ENCODE results near the gene POLR2L.

The POLR2L gene

DNA sequence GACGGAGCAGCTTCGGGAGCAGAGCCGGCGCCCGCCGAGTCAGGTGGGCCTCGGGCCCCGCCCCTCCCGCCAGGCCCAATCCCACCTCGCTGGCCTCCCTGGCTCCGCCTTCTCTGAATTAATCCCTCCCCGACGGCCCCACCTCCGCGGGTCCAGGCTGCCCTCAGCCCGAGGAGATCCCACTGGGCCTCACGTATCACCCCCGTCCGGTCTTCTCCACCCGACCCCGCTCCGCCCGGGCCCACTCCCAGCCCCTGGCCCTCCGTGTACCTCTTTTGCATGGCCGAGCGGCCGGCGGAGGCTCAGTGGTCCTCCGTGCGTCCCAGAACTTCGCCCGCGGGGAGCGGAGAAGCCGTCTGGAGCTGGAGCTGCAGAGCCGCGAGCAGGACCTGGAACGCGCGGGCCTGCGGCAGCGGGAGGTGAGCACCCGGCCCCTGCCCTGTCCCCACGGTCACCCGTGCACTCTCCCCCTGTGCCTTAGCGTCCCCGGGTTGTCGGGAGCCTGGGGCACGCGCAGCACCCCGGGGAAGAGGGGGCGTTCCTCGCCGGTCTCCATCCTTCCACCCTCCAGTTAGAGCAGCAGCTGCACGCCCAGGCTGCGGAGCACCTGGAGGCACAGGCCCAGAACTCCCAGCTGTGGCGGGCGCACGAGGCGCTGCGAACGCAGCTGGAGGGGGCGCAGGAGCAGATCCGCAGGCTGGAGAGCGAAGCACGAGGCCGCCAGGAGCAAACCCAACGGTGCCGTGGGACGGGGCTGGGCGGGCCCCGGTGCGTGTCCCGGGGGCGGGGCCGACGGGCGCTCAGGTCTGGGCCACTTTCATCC is 11.8 kb downstream of the POLR2L start:
- Mint-ChIP-seq H3K27ac (no peak overlapping the region), H3K4me1 (peaks cover 65% of the 10 kb centered on the region), H3K9me3 (no peaks in the 10 kb centered on the region), H3K4me3 (peak overlapping the region; percentile 79), H3K27me3 (peaks cover 23% of the 10 kb centered on the region), H3K36me3 (peaks cover 1% of the 10 kb centered on the region)
- ATAC-seq: peak; percentile 75

DNA sequence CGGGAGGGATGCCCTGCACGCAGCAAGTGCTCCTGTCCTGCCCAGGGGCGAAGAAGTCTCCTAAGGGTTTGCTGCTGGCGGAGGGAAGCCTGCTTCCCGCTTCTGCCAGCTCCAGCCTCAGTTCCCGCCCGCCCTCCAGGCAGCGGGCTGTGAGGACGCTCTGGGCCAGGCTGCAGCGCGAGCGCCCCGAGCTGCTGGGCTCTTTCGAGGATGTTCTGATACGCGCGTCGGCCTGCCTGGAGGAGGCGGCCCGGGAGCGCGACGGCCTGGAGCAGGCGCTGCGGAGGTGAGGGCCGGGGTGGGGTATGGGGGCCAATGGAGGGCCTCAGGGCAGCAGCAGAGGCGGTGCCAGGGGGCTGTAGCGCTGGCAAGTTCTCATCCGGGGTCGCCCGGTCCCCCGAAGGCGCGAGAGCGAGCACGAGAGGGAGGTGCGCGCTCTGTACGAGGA is 12.5 kb downstream of the POLR2L start:
- Mint-ChIP-seq H3K27me3 (peaks cover 23% of the 10 kb centered on the region), H3K4me1 (peaks cover 65% of the 10 kb centered on the region), H3K36me3 (peaks cover 8% of the 10 kb centered on the region), H3K27ac (no peak overlapping the region), H3K4me3 (peak overlapping the region; percentile 79), H3K9me3 (no peaks in the 10 kb centered on the region)
- peak; percentile 0 for ATAC-seq

DNA sequence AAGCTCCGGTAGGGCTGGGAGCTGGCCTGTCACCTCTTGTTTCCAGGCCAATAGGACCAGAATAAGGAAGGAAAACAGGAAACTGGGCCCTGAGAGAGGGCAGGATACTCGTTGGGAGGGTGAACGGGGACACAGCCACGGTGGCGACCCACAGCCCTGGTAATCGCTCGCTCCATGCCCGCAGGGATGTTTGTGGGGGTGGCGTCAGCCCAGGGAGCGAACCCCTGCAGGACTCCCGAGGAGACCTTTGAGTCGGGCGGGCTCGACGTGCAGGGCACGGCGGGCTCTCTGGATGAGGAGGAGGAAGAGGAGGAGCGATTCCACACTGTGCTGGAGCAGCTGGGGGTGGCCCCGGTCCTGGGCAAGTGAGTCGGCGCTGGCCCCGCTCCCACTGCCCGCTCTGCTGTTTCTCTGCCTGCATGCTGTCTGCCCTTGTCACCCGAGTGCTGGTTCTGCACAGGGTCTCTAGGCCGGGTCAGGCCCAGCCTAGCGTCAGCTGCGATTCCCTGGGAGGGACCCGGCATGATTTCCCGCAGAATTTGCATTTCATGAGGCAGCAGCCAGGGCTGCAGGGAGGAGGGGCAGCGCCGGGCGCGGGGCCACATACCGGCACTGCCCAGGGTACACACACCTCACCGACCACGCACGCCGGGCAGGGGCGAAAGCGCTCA is 13.0 kb downstream of the POLR2L start:
- H3K36me3 Mint-ChIP-seq: peaks cover 11% of the 10 kb centered on the region
- peaks cover 23% of the 10 kb centered on the region for H3K27me3 Mint-ChIP-seq
- peak overlapping the region; percentile 79 for H3K4me3 Mint-ChIP-seq
- peaks cover 63% of the 10 kb centered on the region for H3K4me1 Mint-ChIP-seq
- peak; percentile 22 for ATAC-seq
- H3K9me3 Mint-ChIP-seq: no peaks in the 10 kb centered on the region
- H3K27ac Mint-ChIP-seq: peak overlapping the region; percentile 48

DNA sequence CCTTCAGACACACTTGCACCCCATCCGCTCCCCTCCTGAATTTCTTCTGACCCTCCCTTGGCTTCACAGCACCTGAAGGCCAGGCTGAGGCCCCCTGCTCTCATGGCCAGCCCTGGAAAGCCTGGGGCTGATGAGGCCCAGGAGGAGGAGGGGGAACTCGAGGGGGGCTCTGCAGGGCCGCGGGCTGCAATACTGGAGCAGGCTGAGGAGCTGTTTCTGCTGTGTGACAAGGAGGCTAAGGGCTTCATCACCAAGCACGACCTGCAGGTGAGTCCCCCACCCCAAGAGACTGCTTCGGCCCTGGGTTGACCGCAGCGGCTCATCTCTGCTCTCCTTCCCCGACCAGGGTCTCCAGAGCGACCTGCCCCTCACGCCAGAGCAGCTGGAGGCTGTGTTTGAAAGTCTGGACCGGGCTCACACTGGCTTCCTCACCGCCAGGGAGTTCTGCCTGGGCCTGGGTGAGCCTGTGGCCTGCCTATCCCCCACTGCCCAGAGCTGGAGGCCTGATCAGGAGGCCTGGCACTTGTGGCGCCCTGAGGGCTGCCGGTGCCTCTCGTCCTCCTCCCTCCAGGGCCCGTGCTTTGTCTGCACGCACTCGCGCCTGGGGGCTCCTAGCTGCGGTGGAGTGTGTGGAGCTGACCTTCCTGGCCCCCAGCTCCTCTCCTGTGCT is 13.7 kb downstream of the POLR2L start:
- peaks cover 11% of the 10 kb centered on the region for H3K36me3 Mint-ChIP-seq
- peak overlapping the region; percentile 79 for H3K4me3 Mint-ChIP-seq
- no peaks in the 10 kb centered on the region for H3K9me3 Mint-ChIP-seq
- peak overlapping the region; percentile 48 for H3K27ac Mint-ChIP-seq
- no peak for ATAC-seq
- H3K27me3 Mint-ChIP-seq: peaks cover 23% of the 10 kb centered on the region
- H3K4me1 Mint-ChIP-seq: peaks cover 56% of the 10 kb centered on the region

DNA sequence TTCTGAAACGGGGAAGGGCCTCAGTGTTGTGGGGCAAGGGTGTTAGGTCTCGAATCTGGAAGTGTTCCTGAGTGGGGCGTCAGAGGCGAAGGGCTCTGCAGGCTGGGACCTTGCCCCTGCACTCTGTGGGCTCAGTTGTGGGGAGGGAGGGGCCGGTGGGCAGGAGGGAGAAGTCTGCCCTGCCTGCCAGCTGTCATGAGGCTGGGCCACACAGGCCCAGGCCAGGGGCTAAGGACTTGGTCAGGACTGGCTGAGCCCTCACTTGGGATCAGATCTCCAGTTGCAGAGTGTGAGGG is 14.5 kb downstream of the POLR2L start, which contains the start of gene CRACR2B:
CRACR2B (plus strand) TSS at position 23 of the 296 bp plus-strand sequence. CDS start 689 bp downstream, outside the sequence.
- H3K4me1 Mint-ChIP-seq: peaks cover 56% of the 10 kb centered on the region
- no peaks in the 10 kb centered on the region for H3K9me3 Mint-ChIP-seq

DNA sequence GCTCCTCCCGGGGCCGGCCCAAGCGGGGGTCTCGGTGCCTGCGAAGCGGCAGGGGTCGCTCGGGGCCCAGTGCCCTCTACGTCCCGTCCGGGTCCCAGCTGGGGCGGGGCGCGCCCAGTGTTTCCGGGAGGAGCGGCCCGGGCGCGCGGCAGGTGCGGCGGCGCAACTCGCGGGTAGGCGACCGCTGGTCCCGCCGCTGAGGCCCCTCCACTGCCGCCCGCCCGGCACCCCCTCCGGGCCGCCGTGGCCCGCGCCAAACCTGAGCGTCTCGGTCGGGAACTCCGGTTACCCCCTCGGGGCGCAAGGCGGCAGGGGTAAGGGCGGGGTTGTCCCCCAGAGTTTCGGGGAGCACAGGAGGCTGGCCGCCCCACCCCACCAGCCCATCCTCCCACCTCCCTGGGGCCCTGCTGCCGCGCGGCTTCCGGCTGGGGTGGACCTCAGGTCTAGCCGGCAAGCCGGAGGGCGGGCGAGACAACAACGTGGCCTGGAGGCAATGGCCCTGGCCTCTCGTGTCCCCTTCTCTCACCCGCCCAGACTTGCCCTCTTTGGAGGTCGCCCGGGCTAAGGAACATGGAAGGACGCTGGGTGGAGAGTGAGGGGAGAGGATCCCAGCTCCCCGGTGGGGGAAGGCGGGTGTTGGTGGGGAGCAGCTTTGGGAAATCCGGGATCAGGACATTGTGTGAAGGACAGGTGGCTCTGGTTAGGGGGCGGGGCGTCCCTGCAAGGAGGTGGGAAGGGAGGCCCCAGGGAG is 15.0 kb downstream of the POLR2L start:
- Mint-ChIP-seq H3K4me1 (peaks cover 57% of the 10 kb centered on the region), H3K9me3 (no peaks in the 10 kb centered on the region), H3K36me3 (peaks cover 11% of the 10 kb centered on the region), H3K27me3 (peaks cover 21% of the 10 kb centered on the region), H3K27ac (peak overlapping the region; percentile 57), H3K4me3 (peak overlapping the region; percentile 79)
- peak; percentile 58 for ATAC-seq

More for the DNA sequence above, 14.5 kb downstream of the POLR2L start, which contains the start of gene CRACR2B:
- peaks cover 11% of the 10 kb centered on the region for H3K36me3 Mint-ChIP-seq
- peak within 1 kb of the TSS; percentile 79 for H3K4me3 Mint-ChIP-seq
- ATAC-seq: no peak
- H3K27me3 Mint-ChIP-seq: peaks cover 23% of the 10 kb centered on the region
- peak within 1 kb of the TSS; percentile 57 for H3K27ac Mint-ChIP-seq

DNA sequence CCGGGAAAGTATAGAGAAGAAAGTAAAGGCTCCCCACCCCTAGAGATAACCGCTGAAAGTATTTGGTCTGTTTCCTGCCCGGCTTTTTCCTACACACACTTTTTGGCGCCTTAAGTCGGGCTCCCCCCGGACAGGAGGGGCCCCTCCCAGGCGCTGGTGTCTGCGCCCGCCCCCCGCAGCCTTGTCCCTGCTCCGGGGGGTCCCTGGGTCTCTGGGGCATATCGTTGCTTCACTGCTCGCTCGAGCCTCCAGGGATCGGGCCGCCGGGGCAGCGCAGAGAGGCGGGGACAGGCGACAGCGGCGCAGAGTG is 15.5 kb downstream of the POLR2L start:
- Mint-ChIP-seq H3K36me3 (peaks cover 11% of the 10 kb centered on the region), H3K27ac (no peak overlapping the region), H3K4me1 (peaks cover 57% of the 10 kb centered on the region)

DNA sequence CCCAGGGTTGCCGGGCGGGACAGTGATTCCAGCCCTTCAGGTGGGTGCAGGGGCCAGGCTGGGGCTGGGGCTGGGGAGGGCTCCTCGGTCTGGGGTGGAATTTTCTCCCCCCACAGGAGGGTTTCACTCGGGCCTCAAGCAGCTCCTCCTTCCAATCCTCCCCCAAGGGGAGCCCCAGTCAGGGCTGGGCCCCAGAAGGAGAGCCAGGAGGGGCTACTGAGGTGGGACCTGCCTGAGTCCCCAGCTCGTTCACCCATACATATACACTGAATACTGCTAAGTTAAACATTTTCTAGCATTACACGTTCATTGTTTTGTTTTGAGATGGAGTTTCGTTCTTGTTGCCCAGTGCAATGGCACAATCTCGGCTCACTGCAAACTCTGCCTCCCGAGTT is 16.1 kb downstream of the POLR2L start:
- Mint-ChIP-seq H3K4me3 (peak overlapping the region; percentile 66), H3K27ac (no peak overlapping the region), H3K4me1 (peaks cover 54% of the 10 kb centered on the region), H3K9me3 (no peaks in the 10 kb centered on the region), H3K36me3 (peaks cover 11% of the 10 kb centered on the region), H3K27me3 (peaks cover 10% of the 10 kb centered on the region)
- no peak for ATAC-seq

More for the DNA sequence above, 15.5 kb downstream of the POLR2L start:
- ATAC-seq: peak; percentile 14
- peak overlapping the region; percentile 66 for H3K4me3 Mint-ChIP-seq
- H3K27me3 Mint-ChIP-seq: peaks cover 16% of the 10 kb centered on the region
- no peaks in the 10 kb centered on the region for H3K9me3 Mint-ChIP-seq

DNA sequence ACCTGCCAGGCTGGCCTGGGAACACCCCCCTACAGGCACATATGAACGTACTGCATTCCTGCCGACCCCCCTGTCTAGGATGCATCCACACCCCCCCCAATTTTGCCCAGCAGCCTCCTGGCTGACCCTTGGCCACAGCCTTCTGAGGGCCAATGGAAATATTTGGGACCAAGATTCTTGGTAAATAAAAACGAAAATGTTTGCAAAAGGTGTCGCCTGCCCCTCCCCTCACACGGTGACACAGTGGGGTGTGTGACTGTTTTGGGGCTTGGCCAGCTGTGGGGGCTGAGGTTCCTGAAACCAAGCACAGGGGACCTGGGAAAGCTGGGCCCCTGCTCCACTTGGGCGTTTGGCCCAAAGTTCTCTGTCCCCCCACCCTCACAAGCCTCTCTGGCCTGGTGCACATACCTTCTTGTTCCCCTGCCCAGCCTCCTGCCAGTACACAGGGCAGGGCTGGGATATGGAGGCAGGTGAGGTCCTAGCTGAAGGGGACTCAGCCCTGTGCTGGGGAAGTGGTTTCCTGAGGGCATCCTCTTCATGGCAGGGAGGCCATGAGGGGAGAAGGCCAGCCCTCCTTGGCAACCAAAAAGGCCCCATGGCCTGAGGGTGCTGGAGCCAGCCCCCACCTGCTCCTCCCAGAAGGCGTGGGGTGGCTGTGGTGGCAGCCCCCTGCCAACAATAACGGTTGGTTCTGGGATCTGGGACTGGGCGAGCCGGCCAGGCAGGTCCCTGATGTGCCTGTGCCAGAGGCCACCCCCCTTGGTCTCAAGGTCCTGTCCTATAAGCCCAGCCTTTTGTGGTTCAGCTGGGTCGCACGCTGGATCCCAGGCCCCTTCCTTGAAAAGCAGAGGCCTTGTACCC is 16.7 kb downstream of the POLR2L start:
- Mint-ChIP-seq H3K27ac (no peak overlapping the region), H3K4me1 (peaks cover 57% of the 10 kb centered on the region), H3K4me3 (no peak overlapping the region), H3K36me3 (peaks cover 11% of the 10 kb centered on the region), H3K27me3 (peaks cover 10% of the 10 kb centered on the region), H3K9me3 (no peaks in the 10 kb centered on the region)
- no peak for ATAC-seq

DNA sequence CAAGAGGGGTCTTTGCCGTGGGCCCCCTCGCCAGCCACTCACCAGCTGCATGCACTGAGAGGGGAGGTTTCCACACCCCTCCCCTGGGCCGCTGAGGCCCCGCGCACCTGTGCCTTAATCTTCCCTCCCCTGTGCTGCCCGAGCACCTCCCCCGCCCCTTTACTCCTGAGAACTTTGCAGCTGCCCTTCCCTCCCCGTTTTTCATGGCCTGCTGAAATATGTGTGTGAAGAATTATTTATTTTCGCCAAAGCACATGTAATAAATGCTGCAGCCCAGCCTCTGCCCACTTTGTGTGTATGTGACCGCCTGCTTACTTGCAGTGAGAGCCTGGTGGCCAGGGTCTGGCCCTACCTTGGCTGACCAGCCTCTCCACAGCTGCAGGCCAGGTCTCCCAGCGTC is 17.4 kb downstream of the POLR2L start:
- no peaks in the 10 kb centered on the region for H3K9me3 Mint-ChIP-seq
- H3K4me1 Mint-ChIP-seq: peaks cover 57% of the 10 kb centered on the region
- no peak overlapping the region for H3K4me3 Mint-ChIP-seq
- ATAC-seq: no peak
- H3K36me3 Mint-ChIP-seq: peaks cover 11% of the 10 kb centered on the region
- no peak overlapping the region for H3K27ac Mint-ChIP-seq
- peaks cover 10% of the 10 kb centered on the region for H3K27me3 Mint-ChIP-seq

DNA sequence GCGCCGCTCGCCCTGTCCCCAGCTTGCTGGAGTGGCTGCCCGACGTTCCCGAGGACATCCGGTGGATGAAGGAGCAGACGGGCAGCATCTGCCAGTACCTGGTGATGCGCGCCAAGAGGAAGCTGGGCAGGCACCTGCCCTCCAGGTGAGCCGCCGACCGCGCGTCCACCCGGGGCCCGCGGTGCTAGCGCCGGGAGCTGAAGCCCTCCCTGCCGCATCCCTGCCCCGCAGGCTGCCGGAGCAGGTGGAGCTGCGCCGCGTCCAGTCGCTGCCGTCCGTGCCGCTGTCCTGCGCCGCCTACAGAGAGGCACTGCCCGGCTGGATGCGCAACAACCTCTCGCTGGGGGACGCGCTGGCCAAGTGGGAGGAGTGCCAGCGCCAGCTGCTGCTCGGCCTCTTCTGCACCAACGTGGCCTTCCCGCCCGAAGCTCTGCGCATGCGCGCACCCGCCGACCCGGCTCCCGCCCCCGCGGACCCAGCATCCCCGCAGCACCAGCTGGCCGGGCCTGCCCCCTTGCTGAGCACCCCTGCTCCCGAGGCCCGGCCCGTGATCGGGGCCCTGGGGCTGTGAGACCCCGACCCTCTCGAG is 17.9 kb downstream of the POLR2L start:
- Mint-ChIP-seq H3K27me3 (peaks cover 8% of the 10 kb centered on the region), H3K4me1 (peaks cover 51% of the 10 kb centered on the region), H3K9me3 (no peaks in the 10 kb centered on the region), H3K27ac (no peak overlapping the region), H3K36me3 (peaks cover 11% of the 10 kb centered on the region), H3K4me3 (no peak overlapping the region)
- no peak for ATAC-seq

DNA sequence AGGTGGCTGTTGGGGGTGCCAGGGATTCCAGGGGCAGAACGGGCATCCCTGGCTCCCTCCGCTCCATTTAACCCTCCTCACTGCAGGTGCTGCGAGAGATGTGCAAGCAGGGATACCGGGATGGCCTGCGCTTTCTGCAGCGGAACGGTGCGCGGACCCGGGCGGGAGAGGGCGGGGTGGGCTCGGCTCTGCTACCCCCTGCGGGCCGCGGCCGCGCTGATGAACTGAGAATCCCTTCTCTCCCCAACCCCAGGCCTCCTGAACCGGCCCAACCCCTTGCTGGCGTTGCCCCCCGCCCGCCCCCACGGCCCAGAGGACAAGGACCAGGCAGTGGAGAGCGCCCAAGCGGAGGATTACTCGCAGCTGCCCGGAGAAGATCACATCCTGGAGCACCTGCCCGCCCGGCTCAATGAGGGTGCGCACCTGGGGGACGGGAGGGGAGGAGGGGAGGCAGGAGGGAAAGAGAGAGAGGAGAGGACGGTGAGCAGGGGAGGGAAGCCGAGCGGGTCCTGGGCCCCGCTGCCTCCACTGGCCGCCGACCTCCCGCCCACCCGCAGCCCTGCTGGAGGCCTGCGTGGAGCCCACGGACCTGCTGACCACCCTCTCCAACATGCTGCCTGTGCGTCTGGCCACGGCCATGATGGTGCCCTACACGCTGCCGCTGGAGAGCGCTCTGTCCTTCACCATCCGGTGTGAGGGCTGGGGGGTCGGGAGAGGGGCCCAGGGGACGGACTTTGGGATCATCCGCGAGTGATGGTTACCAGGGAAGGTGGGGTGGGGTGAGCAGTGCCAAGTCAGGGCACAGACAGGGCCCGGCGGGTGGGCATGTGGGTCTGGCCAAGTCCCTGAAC is 18.7 kb downstream of the POLR2L start:
- Mint-ChIP-seq H3K36me3 (peaks cover 11% of the 10 kb centered on the region), H3K27ac (no peak overlapping the region), H3K9me3 (no peaks in the 10 kb centered on the region), H3K27me3 (peaks cover under 1% of the 10 kb centered on the region), H3K4me3 (no peak overlapping the region), H3K4me1 (peaks cover 46% of the 10 kb centered on the region)
- no peak for ATAC-seq
